ENCODE data around the gene AHDC1.
"Not testable (repeated sequence)": the region's sequence is repeated elsewhere in the genome, so short reads cannot be mapped to it uniquely, and the experiment has no call there.

AHDC1 gene

GRCh38 chr1:27562021-27562420, 41.9 kb downstream of the AHDC1 start:
- DNase-seq = no peak

- DNase-seq = no peak
These were observed 42.6 kb downstream of the AHDC1 start for GRCh38 chr1:27561124-27561899.

DNA sequence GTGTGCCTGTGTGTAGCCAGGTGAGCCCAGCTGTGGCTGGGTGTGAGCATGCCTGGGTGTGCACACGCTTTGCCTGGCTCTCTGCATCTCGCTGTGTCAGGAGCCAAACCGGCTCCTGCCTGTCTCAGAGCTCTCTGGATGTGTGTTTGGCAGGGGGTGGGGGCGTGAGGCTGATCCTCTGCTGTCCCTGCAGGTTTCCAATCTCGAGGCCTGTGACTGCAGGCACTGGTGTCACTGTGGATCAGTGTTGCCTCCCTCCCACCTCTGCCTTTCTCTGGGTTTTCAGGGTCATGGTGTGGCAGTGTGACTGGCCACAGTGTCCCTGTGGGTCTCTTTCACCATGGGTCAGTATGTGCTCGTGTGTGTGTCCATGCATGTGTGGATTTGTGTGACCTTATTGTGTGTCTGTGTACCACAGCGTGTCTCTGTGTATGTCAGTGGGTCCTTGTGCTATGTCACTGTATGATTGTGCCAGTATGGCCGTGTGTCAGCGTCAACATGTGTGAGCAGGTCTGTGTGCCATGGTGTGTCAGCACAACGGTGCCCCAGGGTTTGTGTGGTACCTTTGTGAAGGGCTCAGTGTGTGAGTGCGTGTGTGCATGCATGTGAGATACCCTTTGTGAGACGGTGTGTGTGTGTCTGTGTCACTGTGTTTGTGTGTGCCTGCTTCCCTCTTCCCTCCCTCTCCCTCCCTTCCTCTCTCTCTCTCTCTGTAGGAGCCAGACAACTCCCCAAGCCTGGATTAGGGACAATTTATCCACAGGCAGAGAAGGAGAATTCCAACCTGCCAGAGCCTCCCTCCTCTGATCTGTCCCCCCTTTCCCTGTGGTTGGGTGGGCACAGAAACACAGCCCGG, 43.4 kb downstream of the AHDC1 start:
- no peak for DNase-seq

GRCh38 chr1:27559466-27560030, 44.4 kb downstream of the AHDC1 start:
- DNase-seq = no peak

- DNase-seq = no peak
These were observed 46.2 kb downstream of the AHDC1 start for GRCh38 chr1:27557596-27558340.

- peak; percentile 63 for DNase-seq
These were observed 47.0 kb downstream of the AHDC1 start for GRCh38 chr1:27556781-27557595.

DNA sequence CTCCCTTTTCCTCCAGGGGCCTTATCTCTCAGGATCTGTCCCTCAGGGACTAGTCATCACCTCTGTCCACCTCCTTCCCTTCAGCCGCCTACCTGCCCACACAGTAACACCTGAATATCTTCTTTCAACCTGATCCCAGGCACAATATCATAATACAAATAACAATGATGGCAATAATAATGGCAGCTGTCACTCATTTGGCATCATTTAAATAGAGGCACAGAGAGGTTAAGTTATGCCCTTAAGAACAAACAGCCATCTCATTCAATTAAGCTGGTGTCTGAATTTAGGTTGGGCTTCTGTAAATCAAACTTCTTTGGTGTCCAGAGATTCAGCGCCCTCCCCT, 47.5 kb downstream of the AHDC1 start:
- DNase-seq = no peak

DNA sequence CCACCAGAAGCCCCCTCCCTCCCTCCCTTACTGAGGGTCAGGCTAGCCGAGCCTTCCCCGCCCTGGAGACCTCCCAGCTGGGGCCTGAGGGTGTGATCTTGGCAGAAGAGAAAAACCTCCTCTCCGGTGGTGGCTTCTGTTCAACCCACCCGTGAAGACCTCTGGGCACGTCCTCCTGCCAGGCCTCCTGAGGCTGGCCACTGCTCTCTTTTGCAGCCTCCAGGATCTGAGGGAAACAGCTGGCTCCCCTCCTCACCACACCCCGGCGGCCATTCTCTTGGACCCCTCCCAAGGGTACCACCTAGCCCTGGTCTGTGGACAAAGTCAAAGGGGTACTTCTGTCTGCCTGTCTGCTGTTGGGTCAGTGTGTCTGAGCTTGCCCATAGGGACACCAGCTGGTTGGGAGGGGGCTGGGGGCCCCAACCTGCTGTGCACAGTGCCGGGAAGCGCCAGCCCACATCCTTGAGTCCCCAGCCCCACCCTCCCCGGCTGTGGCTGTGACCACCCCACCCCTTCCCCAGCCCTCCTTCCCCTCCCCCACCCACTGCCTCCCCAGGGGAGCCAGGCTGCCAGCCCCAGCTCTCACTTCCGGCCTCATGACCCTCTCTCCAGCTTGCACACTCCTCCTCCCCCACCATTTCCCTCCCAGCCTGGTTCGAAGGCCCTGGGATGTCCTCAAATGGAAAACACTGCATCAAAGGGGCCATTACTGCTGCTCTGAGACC, 48.1 kb downstream of the AHDC1 start:
- no peak for DNase-seq

DNA sequence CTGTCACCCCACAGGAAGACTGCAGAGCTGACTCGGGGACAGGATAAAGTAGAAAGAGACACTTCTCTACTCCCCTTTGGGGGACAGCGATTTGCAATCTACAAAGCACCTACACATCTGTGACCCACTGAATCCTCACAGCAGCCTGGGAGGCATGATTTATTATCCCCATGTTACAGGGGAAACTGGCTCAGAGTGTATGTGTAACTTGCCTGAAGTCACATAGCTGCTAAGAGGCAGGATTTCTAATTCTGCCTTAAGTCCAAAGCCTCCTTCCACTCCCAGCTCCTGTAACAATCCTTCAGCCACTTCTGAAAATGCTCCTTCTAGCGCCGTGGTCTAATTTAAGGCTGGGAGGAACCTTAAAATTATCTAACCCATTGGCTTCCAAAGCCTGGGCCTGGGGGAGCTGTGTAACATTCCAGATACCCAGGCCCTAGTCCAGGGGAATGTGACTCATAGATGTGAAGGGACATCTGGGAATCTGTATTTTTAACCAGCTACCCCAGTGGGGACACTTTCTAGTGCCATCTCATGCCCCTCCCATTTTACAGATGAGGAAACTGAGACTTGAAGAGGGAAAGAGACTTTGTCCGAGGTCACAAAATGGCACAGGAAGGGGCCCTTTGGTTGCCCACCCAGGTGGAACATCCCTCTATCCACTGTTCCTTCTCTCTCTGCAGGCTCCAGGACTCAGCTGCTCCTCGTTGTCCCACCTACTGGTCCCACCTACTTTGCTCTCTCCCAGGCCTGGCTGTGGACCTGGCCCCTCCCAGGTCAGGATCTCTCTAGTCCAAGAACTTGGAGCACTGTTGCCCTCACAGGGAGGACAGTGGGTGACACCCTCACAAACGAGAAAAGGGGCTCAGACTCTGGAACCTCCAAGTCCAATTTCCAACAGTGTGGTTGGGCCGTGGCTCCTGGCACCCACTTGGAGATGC, 48.9 kb downstream of the AHDC1 start:
- DNase-seq = no peak

DNA sequence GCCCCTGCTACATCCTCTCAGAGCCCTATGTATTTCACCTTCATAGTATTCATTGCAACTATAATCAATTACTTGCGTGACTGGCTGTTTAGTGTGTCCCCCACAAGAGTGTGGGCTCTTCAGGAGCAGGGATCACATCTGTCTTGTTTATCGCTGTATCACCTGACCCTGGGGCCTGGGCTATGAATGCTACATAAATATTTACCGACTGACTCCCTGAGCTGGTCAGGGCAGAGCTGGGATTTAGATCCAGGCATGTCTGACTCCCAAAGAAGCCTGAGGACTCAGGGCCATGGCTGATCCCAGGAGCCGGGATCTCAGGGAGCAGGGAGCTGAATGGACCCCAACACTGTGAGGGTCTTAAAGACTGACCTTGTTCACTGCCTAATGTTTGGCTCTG, 49.7 kb downstream of the AHDC1 start:
- no peak for DNase-seq

DNA sequence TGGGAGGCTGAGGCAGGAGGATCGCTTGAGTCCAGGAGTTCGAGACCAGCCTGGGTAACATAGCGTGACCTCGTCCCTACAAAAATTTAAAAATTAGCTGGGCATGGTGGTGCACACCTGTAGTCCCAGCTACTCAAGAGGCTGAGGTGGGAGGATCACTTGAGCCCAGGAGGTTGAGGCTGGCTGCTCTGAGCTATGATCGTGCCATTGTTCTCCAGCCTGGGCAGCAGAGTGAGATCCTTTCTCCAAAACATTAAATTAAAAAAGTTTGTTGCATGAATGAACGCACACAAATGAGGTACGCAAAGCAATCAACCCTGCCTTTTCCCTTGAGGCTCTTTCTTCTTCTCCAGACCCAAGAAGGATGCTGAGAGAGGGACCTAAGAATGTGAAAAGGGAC, 50.1 kb downstream of the AHDC1 start:
- DNase-seq = not testable (repeated sequence)

DNA sequence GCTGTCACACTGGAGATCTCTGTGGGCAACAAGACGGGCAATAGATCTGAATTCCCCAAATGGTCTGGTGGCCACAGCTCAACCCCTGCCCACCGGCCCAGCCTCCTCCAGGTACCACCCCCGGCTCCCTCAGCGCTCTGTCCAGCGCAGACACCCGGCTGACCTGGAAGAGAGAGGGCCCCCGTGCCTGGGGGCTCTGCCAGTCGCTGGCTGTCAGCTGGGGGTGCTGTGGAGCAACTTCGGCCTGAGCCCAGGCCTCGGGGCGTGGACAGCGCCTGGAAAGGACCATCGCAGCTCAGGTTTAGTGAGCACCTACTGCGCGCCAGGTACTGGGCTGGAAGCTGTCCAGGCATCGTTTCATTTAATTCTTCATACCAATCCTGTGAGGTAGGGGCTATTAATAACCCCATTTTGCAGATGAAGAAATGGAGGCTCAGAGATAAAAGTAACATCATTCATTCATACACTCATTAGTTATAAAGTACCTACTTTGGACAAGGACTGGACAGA, 51.0 kb downstream of the AHDC1 start:
- DNase-seq = no peak

GRCh38 chr1:27551953-27552312, 52.0 kb downstream of the AHDC1 start:
- DNase-seq = no peak

DNA sequence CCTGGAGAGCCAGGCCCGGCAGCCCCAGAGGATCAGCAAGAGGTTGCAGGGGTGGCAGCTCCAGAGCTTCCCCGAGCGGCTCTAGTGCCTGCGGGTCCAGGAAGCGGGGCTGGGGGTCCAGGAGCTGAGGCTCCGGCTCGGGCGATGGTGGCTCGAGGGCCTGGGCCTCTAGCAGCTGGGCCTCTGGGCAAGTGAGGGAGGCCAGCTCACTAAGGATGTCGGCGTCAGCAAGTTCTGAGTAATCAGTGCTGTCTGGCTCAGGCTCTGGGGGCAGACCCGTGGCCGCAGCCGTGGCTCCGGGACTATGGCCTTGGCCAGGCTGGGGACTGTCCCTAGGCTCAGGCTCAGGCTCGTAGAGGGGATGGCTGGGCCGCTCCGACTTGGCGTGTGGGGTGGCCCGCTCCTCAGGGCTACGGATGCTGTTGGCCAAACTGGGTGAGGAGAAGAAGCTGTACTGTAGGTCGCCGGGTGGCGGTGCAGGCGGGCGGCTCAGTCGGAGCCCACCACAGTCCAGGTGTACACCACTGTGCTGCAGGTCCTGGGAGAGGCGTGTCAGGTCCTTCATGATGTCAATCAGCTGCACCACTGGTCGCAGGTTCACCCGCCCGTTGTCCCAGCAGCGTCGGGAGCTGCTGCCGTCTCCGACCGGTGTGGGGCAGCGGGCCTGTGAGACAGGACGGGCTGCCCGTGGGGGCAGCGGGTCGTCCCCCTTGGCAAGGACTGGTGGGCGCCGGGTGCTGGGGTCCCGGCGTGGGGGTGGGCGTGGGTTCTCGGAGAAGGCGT, 52.6 kb downstream of the AHDC1 start:
- no peak for DNase-seq

DNA sequence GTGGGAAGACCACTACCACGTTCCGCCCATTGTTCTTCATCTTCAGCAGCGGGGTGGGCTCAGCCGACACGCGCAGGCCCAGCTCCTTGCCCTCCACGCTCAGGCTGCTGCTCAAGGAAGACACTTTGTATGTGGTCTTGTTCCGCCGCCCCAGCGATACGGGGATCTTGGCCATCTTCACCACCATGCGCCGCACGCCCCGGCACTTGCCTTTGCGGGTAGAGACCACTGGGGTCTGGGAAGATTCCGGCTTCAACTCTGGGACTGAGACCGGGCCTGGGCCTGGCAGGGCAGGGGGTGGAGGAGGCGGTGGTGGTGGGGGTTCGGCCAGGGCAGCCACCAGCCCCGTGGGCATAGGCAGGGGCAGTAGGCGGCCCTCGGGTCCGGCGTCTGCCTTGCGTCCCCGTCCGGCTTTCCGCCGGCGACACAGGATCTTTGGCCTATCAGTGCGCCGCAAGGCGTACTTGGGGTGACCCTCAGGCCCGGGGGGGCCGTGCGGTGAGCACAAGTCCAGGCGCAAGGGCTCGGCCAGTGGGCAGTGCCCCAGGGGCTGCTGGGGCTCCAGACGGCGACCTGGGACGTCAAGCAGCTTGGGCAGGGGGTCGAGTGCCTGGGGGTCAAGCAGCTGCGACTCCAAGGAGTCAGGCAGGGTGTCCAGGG, 53.3 kb downstream of the AHDC1 start:
- DNase-seq = no peak

- DNase-seq = no peak
These were observed 54.0 kb downstream of the AHDC1 start for GRCh38 chr1:27549807-27550408.

DNA sequence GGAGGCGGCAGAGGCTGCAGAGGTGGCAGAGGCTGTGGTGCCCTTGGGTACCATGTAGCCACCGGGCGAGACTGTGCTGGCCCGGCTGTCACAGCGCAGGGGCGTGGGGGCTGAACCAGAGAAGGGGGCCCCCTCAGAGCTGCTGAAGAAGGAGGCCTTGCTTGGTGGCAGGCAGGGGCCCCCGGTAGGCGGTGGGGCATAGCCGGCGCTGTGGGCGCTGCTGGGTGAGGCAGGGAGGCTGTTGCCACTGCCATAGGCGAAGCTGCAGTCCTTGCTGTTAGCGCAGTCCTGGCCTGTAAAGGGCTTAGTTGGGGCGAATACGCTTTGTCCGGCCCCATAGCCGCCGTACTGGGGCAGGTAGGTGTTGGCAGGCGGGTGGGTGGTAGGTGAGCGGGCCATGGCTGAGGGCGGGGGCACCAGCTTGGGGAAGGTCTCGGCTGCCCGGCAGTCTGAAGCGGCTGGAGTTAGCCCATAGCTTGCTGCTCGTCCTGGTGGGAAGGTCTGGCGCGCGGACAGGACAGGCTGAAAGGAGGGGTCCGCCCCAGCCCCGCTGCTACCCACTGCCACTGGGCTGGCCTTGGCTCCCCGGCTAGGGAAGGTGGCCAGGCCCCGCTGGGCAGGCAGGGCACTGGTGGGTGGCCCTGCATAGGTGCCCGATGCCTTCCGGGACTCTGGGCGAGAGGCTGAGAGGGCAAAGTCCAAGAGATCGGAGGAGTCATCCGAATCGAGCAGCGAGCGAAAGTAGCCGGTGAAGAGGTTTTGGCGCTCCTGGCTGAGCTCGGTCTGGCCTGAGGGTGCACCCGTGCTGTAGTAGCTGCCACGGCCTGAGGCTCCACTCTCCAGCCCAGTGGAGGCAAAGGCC, 54.9 kb downstream of the AHDC1 start:
- DNase-seq = no peak
